ENCODE data around the gene HOXA11.

DNA sequence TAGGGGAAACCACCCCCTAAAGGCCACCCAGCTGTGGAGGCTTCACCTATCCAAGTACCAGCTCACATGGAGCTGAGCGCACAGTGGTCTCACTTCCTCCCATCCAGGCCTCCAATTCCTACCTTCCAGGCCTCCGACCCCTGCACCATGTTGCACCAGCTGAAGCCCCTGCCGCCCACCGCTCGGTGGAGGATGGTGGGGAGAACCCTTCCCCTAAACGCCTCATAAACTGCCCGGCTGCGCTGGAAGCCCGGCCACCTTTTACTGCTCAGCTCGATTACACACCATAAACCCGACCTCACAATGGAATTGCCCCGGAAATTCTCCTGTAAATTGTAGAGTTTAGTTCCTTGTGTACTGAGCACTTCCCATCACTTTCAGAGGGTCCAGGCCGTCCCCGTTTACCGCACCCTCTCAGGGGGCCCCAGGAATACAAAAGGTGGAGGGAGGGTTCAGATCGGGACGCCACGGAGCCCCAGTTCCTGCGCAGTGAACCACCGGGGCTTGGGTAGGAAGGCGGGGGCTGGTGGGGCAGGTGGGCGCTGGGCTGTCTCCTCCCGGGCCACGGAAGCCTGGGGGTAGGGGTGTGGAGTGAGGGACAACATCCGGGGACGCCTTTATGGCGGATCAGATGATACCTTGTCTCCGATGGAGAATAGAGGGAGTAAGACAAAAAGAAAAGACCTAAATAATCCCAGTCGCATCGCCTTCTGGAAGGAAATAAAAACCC is 27.2 kb downstream of the HOXA11 start:
- TF ChIP-seq ZNF565 (CRISPR knock-in tag; conservative IDR thresholded peaks at IDR 0.05; ENCODE audit: low read depth) = no peak
- TF ChIP-seq OSR1 (CRISPR knock-in tag; IDR thresholded peaks at IDR 0.05) = no peak
- TF ChIP-seq RARB (CRISPR knock-in tag; IDR thresholded peaks at IDR 0.05) = no peak
- TF ChIP-seq ARNTL (CRISPR knock-in tag; IDR thresholded peaks at IDR 0.05; ENCODE audit: borderline replicate concordance, low read depth) = no peak
- TF ChIP-seq, protein P1, sequence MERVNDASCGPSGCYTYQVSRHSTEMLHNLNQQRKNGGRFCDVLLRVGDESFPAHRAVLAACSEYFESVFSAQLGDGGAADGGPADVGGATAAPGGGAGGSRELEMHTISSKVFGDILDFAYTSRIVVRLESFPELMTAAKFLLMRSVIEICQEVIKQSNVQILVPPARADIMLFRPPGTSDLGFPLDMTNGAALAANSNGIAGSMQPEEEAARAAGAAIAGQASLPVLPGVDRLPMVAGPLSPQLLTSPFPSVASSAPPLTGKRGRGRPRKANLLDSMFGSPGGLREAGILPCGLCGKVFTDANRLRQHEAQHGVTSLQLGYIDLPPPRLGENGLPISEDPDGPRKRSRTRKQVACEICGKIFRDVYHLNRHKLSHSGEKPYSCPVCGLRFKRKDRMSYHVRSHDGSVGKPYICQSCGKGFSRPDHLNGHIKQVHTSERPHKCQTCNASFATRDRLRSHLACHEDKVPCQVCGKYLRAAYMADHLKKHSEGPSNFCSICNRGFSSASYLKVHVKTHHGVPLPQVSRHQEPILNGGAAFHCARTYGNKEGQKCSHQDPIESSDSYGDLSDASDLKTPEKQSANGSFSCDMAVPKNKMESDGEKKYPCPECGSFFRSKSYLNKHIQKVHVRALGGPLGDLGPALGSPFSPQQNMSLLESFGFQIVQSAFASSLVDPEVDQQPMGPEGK (CRISPR knock-in tag; IDR thresholded peaks at IDR 0.05; ENCODE audit: borderline replicate concordance) = no peak
- TF ChIP-seq CSDC2 (CRISPR knock-in tag; IDR thresholded peaks at IDR 0.05) = no peak
- TF ChIP-seq, protein P2, sequence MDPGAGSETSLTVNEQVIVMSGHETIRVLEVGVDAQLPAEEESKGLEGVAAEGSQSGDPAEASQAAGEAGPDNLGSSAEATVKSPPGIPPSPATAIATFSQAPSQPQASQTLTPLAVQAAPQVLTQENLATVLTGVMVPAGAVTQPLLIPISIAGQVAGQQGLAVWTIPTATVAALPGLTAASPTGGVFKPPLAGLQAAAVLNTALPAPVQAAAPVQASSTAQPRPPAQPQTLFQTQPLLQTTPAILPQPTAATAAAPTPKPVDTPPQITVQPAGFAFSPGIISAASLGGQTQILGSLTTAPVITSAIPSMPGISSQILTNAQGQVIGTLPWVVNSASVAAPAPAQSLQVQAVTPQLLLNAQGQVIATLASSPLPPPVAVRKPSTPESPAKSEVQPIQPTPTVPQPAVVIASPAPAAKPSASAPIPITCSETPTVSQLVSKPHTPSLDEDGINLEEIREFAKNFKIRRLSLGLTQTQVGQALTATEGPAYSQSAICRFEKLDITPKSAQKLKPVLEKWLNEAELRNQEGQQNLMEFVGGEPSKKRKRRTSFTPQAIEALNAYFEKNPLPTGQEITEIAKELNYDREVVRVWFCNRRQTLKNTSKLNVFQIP (CRISPR knock-in tag; IDR thresholded peaks at IDR 0.05; ENCODE audit: borderline replicate concordance, low read depth) = no peak
- TF ChIP-seq, protein P3, sequence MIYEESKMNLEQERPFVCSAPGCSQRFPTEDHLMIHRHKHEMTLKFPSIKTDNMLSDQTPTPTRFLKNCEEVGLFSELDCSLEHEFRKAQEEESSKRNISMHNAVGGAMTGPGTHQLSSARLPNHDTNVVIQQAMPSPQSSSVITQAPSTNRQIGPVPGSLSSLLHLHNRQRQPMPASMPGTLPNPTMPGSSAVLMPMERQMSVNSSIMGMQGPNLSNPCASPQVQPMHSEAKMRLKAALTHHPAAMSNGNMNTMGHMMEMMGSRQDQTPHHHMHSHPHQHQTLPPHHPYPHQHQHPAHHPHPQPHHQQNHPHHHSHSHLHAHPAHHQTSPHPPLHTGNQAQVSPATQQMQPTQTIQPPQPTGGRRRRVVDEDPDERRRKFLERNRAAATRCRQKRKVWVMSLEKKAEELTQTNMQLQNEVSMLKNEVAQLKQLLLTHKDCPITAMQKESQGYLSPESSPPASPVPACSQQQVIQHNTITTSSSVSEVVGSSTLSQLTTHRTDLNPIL (CRISPR knock-in tag; IDR thresholded peaks at IDR 0.05; ENCODE audit: low read depth) = no peak
- TF ChIP-seq, protein P4, sequence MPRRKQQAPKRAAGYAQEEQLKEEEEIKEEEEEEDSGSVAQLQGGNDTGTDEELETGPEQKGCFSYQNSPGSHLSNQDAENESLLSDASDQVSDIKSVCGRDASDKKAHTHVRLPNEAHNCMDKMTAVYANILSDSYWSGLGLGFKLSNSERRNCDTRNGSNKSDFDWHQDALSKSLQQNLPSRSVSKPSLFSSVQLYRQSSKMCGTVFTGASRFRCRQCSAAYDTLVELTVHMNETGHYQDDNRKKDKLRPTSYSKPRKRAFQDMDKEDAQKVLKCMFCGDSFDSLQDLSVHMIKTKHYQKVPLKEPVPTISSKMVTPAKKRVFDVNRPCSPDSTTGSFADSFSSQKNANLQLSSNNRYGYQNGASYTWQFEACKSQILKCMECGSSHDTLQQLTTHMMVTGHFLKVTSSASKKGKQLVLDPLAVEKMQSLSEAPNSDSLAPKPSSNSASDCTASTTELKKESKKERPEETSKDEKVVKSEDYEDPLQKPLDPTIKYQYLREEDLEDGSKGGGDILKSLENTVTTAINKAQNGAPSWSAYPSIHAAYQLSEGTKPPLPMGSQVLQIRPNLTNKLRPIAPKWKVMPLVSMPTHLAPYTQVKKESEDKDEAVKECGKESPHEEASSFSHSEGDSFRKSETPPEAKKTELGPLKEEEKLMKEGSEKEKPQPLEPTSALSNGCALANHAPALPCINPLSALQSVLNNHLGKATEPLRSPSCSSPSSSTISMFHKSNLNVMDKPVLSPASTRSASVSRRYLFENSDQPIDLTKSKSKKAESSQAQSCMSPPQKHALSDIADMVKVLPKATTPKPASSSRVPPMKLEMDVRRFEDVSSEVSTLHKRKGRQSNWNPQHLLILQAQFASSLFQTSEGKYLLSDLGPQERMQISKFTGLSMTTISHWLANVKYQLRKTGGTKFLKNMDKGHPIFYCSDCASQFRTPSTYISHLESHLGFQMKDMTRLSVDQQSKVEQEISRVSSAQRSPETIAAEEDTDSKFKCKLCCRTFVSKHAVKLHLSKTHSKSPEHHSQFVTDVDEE (CRISPR knock-in tag; IDR thresholded peaks at IDR 0.05) = no peak
- no peak for TF ChIP-seq ZC3H10 (CRISPR knock-in tag; IDR thresholded peaks at IDR 0.05)
- TF ChIP-seq SNAI2 (CRISPR knock-in tag; IDR thresholded peaks at IDR 0.05) = no peak
- TF ChIP-seq ZNF8 (CRISPR knock-in tag; IDR thresholded peaks at IDR 0.05) = no peak

Data from SK-N-SH treated with all-trans-retinoic acid at 6 μM for 48 hours (cell line).